PC-3 (cell line): ENCODE data around the gene P2RY11. TPM values are rescaled to one million over a fixed set of nuclear protein-coding genes. Genes with fewer than 3 reads are reported as not detected.

Experiments used
- ATAC-seq: fragments of 200-7000 bp; cut with Tn5 transposase; 2 replicates; pipeline ENCODE4 v1.9.1; 2020; ENCODE audit warnings: mild to moderate bottlenecking, moderate library complexity
- BruUV-seq: library from RNA; stranded (reverse); fragments of 400-500 nt; replicated peaks from 2 replicates; lab custom pipeline; 2021; lab: Mats Ljungman, UMichigan
- CTCF ChIA-PET: fragments of 300-600 bp; sonication (Branson Sonifier 250); formaldehyde crosslinking; loops from one replicate; lab custom pipeline; 2022; ENCODE audit warnings: antibody characterized with exemption; lab: Charles Lee
- POLR2A ChIA-PET: fragments of 300-600 bp; sonication (Branson Sonifier 250); formaldehyde crosslinking; loops from one replicate; lab custom pipeline; 2022; ENCODE audit warnings: antibody characterized with exemption; ENCODE audit not compliant: unreplicated experiment; lab: Charles Lee
- DNase-seq: peaks from one replicate; pipeline ENCODE4 v3.0.0-alpha.2; 2015
- H2AFZ ChIP-seq: fragments of 300-600 bp; sonication (generic); 2 replicates; pipeline ENCODE4 v1.6.0; 2016; ENCODE audit warnings: antibody characterized with exemption, low read length
- H3F3A ChIP-seq: fragments of 300-600 bp; sonication (generic); one replicate; pipeline ENCODE4 v1.6.0; 2017; ENCODE audit warnings: antibody characterized with exemption, low read length, control low read depth, mild to moderate bottlenecking; ENCODE audit not compliant: unreplicated experiment
- H3K27ac ChIP-seq: fragments of 300-600 bp; sonication (generic); 2 replicates; pipeline ENCODE4 v1.5.1; 2016; ENCODE audit warnings: mild to moderate bottlenecking, low read length
- H3K27me3 ChIP-seq: fragments of 300-600 bp; sonication (generic); 2 replicates; pipeline ENCODE4 v1.6.1; 2016; ENCODE audit warnings: low read length, mixed read lengths
- H3K36me3 ChIP-seq: fragments of 300-600 bp; sonication (generic); 2 replicates; pipeline ENCODE4 v1.6.1; 2016; ENCODE audit warnings: low read depth, mixed run types, low read length, mixed read lengths
- H3K4me1 ChIP-seq: fragments of 300-600 bp; sonication (generic); 2 replicates; pipeline ENCODE4 v1.5.1; 2016; ENCODE audit warnings: low read length; ENCODE audit not compliant: insufficient read depth
- H3K4me2 ChIP-seq: fragments of 300-600 bp; sonication (generic); 2 replicates; pipeline ENCODE4 v1.6.0; 2016; ENCODE audit warnings: low read length
- H3K4me3 ChIP-seq: fragments of 300-600 bp; sonication (generic); 2 replicates; pipeline ENCODE4 v1.5.1; 2016; ENCODE audit warnings: mild to moderate bottlenecking, low read length, mixed read lengths
- H3K79me2 ChIP-seq: fragments of 300-600 bp; sonication (generic); 2 replicates; pipeline ENCODE4 v1.6.1; 2017; ENCODE audit warnings: low read length, mixed read lengths
- H3K9ac ChIP-seq: fragments of 300-600 bp; sonication (generic); 2 replicates; pipeline ENCODE4 v1.6.0; 2016; ENCODE audit warnings: mild to moderate bottlenecking, low read length
- H3K9me2 ChIP-seq: fragments of 300-600 bp; sonication (generic); replicated peaks from 2 replicates; pipeline ENCODE4 v1.6.1; 2016; ENCODE audit warnings: mixed run types, low read length, mixed read lengths
- H3K9me3 ChIP-seq: fragments of 300-600 bp; sonication (generic); 2 replicates; pipeline ENCODE4 v1.6.1; 2016; ENCODE audit warnings: low read length, mixed read lengths
- H4K20me1 ChIP-seq: fragments of 300-600 bp; sonication (generic); 2 replicates; pipeline ENCODE4 v1.6.1; 2016; ENCODE audit warnings: low read length, mixed read lengths
- CTCF ChIP-seq: fragments of 300-600 bp; sonication (generic); conservative IDR thresholded peaks from 2 replicates; pipeline ENCODE4 v1.5.1; 2017; ENCODE audit warnings: antibody characterized with exemption, low read depth, mild to moderate bottlenecking, low read length
- EZH2 ChIP-seq: fragments of 300-600 bp; sonication (generic); IDR thresholded peaks from one replicate; pipeline ENCODE4 v1.6.1; 2017; ENCODE audit warnings: antibody characterized with exemption, mild to moderate bottlenecking, low read length; ENCODE audit not compliant: unreplicated experiment
- EZH2phosphoT487 ChIP-seq: fragments of 300-600 bp; sonication (generic); IDR thresholded peaks from 2 replicates; pipeline ENCODE4 v1.6.1; 2018; ENCODE audit warnings: mild to moderate bottlenecking, antibody characterized with exemption, low read length, borderline replicate concordance
- intact Hi-C: fragments of 100-400 bp; cut with micrococcal nuclease; formaldehyde crosslinking; loops from 2 replicates; pipeline ENCODE4 v1.9.0; 2023
- total RNA-seq: library from RNA; depleted of rRNA; stranded (reverse); fragments of >200 nt; gene quantifications from 2 replicates; pipeline ENCODE4 v1.2.3, GENCODE V29; 2014

The P2RY11 gene
- total RNA-seq, 1 experiment from 2014 or later = 11.1 TPM

DNA sequence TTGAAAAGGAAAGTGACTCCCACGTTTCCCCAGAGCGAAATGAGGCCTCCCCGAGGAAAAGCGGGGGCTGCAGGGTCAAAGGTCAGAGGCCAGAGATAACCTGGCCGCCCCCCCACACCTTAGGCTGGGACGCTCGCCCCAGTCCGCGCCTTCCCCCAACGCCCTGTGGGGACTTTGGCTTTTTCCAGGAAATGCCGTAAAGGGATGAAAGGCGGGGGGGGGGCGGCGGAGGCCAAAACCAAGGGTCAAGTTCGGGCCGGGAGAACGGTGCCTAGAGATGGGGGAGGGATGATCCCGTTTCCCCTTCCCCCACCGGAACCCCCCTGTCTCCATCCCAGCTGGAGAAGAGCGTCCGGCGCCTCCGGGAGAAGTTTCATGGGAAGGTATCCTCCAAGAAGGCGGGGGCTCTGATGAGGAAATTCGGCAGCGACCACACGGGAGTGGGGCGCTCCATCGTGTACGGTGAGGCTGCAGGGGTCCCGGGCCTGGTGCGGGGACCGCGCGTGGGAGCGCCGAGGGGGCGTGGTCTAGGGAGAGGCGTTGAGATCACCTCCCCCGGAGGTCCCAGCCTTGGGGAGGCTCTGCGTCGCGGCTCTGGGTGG is 24.8 kb upstream of the P2RY11 start:
- Histone ChIP-seq H3K9me2 (no peaks in the 10 kb centered on the region), H3F3A (no peaks in the 10 kb centered on the region), H3K4me1 (peaks cover 4% of the 10 kb centered on the region; the same call in 1 of the 2 replicates), H3K4me2 (peak overlapping the region; percentile 98), H3K4me3 (peak overlapping the region; percentile 95), H3K9me3 (no peaks in the 10 kb centered on the region), H3K9ac (peak overlapping the region; percentile 72), H3K36me3 (no peaks in the 10 kb centered on the region), H3K27me3 (no peaks in the 10 kb centered on the region), H3K27ac (no peak overlapping the region), H2AFZ (peak overlapping the region; percentile 98), H4K20me1 (no peaks in the 10 kb centered on the region), H3K79me2 (no peaks in the 10 kb centered on the region)
- no peak for TF ChIP-seq EZH2
- TF ChIP-seq EZH2phosphoT487 = no peak
- TF ChIP-seq CTCF = no peak
- no TSS peak for BruUV-seq
- ATAC-seq (no peak), DNase-seq (no peak)
- intact Hi-C loops = no loop called here
- CTCF ChIA-PET = no interaction called here
- POLR2A ChIA-PET = no interaction called here

GRCh38 chr19:10087296-10088061 is 24.0 kb upstream of the P2RY11 start:
- no peak overlapping the region for H3K9ac ChIP-seq
- H3K4me1 ChIP-seq = peaks cover 4% of the 10 kb centered on the region; the same call in 1 of the 2 replicates
- CTCF ChIA-PET = no interaction called here
- no peaks in the 10 kb centered on the region for H3K9me2 ChIP-seq
- no peaks in the 10 kb centered on the region for H3K9me3 ChIP-seq
- no peaks in the 10 kb centered on the region for H3K79me2 ChIP-seq
- no peak overlapping the region for H2AFZ ChIP-seq
- intact Hi-C loops = no loop called here
- ATAC-seq = no peak
- POLR2A ChIA-PET = no interaction called here
- H3F3A ChIP-seq = no peaks in the 10 kb centered on the region
- no peaks in the 10 kb centered on the region for H3K36me3 ChIP-seq
- DNase-seq = no peak
- TF ChIP-seq CTCF = no peak
- BruUV-seq = no TSS peak
- no peak overlapping the region for H3K27ac ChIP-seq
- no peak overlapping the region for H3K4me2 ChIP-seq
- H3K27me3 ChIP-seq = no peaks in the 10 kb centered on the region
- H3K4me3 ChIP-seq = no peak overlapping the region
- H4K20me1 ChIP-seq = no peaks in the 10 kb centered on the region

- intact Hi-C loops = no loop called here
- ATAC-seq = no peak
- H3K9me2 ChIP-seq = no peaks in the 10 kb centered on the region
- H3K9ac ChIP-seq = no peak overlapping the region
- no peak overlapping the region for H3K27ac ChIP-seq
- H2AFZ ChIP-seq = no peak overlapping the region
- TF ChIP-seq EZH2phosphoT487 = no peak
- no peak for TF ChIP-seq CTCF
- no peak for TF ChIP-seq EZH2
- H4K20me1 ChIP-seq = no peaks in the 10 kb centered on the region
- H3K79me2 ChIP-seq = no peaks in the 10 kb centered on the region
- ChIA-PET CTCF (no interaction called here), POLR2A (interaction anchor here (0.7 kb wide), 1 partner anchor 35 kb away, joined by 4 read pairs; no protein-coding TSS in a partner anchor)
- H3K27me3 ChIP-seq = no peaks in the 10 kb centered on the region
- H3F3A ChIP-seq = no peaks in the 10 kb centered on the region
- no TSS peak for BruUV-seq
- H3K9me3 ChIP-seq = no peaks in the 10 kb centered on the region
- no peak overlapping the region for H3K4me3 ChIP-seq
- H3K36me3 ChIP-seq = no peaks in the 10 kb centered on the region
- no peak overlapping the region for H3K4me2 ChIP-seq
- H3K4me1 ChIP-seq = peaks cover 4% of the 10 kb centered on the region; the same call in 1 of the 2 replicates
- no peak for DNase-seq
These were observed 22.4 kb upstream of the P2RY11 start for GRCh38 chr19:10088949-10089554.
